Left renal pelvis (tissue), 4 donors: ENCODE measurements around the gene NELL2. TPM values are rescaled to one million over a fixed set of nuclear protein-coding genes. Genes with fewer than 3 reads are reported as not detected.
"Not testable (repeated sequence)": the region's sequence is repeated elsewhere in the genome, so short reads cannot be mapped to it uniquely, and the experiment has no call there.

Experiments
- DNase-seq, 4 donors: peaks; one replicate each; pipeline ENCODE4 v3.0.0-alpha.2; 2013; ENCODE audit warnings: low read depth in 4 of 4, low spot score in 3 of 4
- polyA plus RNA-seq, 4 donors: library from polyadenylated mRNA; unstranded; fragments of 120-200 nt; gene quantifications; one replicate each; pipeline ENCODE4 v1.2.1, GENCODE V29; 2013; ENCODE audit not compliant: insufficient read length in 4 of 4

The NELL2 gene
- polyA plus RNA-seq, 4 donors = 6.5 to 21.7 (median 15.5) TPM

GRCh38 chr12:44703182-44703910 lies 172.8 kb downstream of the NELL2 start:
- no peak for DNase-seq

GRCh38 chr12:44697511-44697910 lies 178.6 kb downstream of the NELL2 start:
- no peak for DNase-seq

DNA sequence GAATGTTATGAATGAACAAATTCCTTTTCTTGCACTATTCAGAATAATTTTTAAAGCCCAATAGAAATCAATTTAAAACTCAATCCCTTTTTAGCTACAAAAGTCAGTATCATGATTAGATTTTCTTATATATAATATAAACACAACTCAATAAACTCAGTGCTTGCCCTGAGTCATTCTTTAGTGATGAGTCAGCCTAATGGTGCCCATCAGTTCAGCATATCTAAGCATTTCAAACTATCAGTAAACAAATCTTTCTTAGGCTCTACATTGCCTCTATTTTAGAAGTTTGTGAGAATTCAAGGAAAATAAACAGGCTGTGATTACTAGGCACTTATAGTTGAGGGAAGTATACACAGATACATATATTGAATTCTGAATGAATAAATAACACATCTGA lies 179.6 kb downstream of the NELL2 start:
- DNase-seq = no peak

GRCh38 chr12:44694017-44694416 lies 182.1 kb downstream of the NELL2 start:
- no peak for DNase-seq

GRCh38 chr12:44689587-44689986 lies 186.5 kb downstream of the NELL2 start:
- DNase-seq = no peak

DNA sequence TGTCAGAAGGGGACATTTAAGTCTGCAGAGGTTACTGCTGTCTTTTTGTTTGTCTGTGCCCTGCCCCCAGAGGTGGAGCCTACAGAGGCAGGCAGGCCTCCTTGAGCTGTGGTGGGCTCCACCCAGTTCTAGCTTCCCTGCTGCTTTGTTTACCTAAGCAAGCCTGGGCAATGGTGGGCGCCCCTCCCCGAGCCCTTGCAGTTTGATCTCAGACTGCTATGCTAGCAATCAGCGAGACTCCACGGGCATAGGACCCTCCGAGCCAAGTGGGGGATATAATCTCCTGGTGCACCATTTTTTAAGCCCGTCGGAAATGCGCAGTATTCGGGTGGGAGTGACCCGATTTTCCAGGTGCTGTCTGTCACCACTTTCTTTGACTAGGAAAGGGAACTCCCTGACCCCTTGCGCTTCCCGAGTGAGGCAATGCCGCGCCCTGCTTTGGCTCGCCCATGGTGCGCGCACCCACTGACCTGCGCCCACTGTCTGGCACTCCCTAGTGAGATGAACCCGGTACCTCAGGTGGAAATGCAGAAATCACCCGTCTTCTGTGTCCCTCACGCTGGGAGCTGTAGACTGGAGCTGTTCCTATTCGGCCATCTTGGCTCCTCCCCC lies 189.2 kb downstream of the NELL2 start:
- not testable (repeated sequence) for DNase-seq

DNA sequence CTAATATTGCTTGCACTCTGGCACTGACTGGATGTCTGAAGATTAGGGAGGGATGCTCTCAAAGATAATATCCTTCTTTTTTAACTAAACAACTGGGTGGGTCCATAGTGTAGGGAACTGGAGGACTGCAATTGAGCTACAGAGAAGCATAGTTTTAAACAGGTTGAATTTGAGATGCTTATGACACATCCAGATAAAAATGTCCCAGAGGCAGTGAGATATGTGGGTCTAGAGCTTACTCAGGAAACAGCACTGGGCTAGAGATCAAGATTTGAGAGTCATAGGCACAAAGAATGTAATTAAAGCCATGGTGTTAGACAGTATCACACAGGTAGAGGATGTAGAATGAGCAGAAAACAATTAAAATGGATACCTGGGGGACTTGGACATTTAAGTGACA lies 198.4 kb downstream of the NELL2 start:
- DNase-seq = no peak

DNA sequence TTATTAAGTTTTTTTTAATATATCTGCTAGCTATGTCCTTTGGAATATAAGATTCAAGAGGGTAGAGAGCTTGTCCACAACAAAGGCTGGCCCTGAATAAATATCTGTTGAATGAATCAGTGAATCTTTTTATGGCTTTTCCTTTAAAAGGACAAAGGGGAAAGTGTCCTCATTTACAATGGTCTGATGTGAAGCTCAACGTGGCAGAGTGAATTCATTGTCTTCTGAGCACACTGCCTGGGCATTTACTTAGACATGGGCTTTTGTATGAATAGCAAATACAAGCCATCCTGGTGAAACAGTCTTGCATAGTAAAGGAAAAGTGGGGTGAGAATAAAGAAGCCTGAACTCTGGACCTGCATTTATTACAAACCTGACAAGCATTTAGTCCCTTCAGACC lies 201.2 kb downstream of the NELL2 start:
- DNase-seq = no peak

DNA sequence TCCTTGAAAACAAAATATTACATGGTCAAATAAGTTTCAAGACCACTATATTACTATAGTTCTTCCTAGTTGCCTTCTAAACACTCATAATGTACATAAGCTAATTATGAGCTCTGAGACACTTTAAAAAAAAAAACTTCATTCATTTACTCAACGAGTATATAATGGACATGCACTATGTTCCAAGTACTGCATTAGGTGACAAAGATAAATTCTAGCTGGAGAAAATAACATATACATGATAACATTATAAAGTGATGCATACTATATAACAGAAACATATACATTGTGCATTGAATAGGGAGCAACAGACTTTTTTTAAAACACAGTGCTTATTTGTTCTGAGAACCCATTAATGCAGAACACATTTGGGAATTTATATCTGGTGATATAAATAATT lies 202.3 kb downstream of the NELL2 start:
- DNase-seq = no peak

GRCh38 chr12:44672042-44672441 lies 204.1 kb downstream of the NELL2 start:
- DNase-seq = no peak

- DNase-seq = no peak
Observed at GRCh38 chr12:44668443-44668842, 207.7 kb downstream of the NELL2 start.

DNA sequence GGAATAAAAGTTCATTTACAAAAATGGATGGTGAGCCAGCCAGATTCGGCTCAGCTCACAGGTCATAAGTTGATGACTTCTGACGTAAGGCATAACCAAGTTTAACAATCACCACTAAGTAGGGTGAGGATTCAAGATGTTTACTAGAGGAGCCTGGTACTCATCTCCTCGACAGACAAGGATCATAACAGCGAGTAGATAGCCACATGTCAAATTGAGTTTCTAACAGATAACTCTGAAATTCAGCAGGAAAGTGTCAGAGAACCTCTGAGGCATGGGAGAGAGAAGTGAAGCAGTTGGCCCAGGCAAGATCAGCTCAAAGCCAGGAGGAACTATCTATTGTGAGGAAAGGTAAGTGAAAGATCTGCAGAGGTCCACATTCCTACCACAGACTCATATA lies 208.7 kb downstream of the NELL2 start:
- no peak for DNase-seq

GRCh38 chr12:44663291-44663690 lies 212.8 kb downstream of the NELL2 start:
- no peak for DNase-seq

DNA sequence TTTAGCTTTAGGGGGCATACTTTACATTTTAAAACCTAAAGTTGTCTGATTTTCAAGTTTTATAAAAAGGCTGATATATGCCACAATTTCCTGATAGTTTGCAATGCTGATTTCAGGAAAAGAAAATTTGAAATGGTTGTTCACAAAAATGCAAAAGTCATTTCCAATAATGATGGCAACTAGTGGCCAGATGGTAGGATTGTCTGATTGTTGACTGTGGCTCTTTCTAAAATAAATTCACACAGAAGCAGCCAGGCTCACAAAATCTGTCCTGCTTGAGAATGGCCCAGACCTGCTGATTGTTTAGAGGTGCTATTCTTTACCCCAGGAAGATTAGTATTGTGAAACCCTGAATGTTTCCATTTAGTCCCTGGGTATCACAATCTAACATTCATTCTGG lies 220.3 kb downstream of the NELL2 start:
- DNase-seq = no peak

DNA sequence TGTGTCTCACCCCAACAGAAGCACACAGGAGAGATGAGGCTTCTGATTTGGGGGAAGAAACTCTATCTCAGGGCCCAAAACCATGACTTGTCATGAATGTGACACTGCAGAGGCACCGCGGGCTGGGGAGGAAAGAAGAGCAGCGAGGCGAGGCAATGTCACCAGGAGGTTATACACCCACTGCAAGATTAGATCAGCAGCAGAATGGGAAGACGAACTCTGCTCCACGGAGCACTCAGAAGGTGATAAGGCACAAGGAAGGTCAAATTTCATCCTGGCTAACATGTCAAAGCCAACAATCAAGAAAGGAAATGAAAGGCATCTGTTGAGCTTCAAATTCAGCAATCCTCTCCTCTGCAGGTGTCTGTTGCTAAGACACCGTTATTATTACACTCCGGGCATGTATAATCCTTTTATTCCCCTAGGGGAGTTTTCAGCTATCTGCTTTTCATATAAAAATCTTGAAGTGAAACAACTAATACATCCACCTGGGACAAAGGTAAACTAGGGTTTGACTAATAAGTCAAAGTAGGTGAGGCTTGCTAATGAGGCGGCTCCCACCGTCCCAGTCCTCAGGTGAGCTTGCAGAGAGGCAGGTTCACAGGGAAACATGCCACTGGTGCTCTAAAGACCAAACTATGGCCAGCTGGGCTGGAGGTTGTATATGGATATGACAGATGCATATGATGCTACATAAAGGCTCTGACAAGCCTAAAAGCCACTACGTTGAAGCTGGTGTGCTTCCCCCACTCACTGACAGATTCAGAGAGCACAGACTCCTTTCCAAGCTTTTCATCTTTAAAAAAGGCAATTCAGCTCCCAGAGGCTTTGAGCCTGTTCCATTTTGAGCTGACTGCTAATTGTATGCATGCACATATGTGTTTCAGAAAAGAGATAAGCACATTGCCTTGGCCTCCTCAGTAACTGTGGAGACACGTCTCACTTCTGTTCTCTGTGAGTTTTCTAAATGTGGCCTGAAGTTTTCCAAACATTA lies 221.2 kb downstream of the NELL2 start:
- DNase-seq = no peak

GRCh38 chr12:44653861-44654527 lies 222.1 kb downstream of the NELL2 start:
- no peak for DNase-seq

- no peak for DNase-seq
Observed at GRCh38 chr12:44649693-44650092, 226.4 kb downstream of the NELL2 start.

GRCh38 chr12:44647917-44648690 lies 228.0 kb downstream of the NELL2 start:
- no peak for DNase-seq

DNA sequence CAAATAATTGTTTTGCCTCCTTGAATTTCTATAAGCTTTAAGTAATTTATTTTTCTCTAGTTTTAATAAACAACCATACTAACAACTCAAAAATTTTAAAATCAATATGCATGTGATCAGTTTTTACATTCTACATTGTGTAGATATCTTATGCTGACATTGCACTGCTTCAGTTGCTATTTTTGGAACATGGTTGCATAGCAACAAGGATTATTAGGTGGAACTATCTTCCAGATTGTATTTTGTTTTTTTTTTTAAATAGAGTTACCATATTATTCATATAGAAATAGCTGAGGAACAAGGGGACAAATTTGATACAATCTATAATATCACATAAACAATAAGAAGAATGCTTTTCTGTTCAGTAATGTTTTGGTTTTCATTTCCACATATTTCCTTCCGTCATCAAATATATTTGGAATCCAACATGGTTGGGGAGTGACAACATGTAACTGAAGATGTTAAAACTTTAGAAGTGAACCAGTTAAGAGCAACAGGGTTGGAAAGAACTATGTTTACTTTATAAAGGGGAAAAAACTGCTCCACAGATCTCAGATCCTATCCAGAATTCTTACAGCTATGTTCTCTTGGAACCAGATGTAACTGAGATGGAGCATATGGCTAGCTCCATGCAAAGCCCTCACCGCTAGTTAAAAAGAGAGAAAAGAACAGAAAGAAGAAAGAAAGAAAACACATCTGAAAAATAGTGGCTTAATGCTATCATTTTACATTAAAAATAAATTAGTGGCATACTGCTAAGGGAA lies 235.5 kb downstream of the NELL2 start:
- no peak for DNase-seq
